Gastroesophageal sphincter (tissue), 4 donors: ENCODE results near the gene FBRSL1. TPM values are rescaled to one million over a fixed set of nuclear protein-coding genes. Genes with fewer than 3 reads are reported as not detected.

Source experiments
- ATAC-seq: fragments of 150-250 bp; one replicate; pipeline ENCODE4 v1.9.1; 2016; ENCODE audit warnings: mild to moderate bottlenecking, moderate library complexity
- H3K27ac ChIP-seq, 4 donors: fragments of 200-600 bp; sonication (generic) in 3 of 4; 1 replicate in 3 of 4; 2 replicates in 1 of 4; pipeline ENCODE4 v1.5.1; 2016 to 2019
- H3K27me3 ChIP-seq: fragments of 200-600 bp; sonication (generic); one replicate; pipeline ENCODE4 v1.5.1; 2019
- H3K36me3 ChIP-seq, 2 donors: fragments of 200-600 bp; sonication (generic); one replicate each; pipeline ENCODE4 v1.5.1; 2019; ENCODE audit warnings: control low read depth in 1 of 2
- H3K4me1 ChIP-seq, 3 donors: fragments of 200-600 bp; sonication (generic); 1 replicate in 2 of 3; 2 replicates in 1 of 3; pipeline ENCODE4 v1.5.1; 2016 to 2019; ENCODE audit warnings: control low read depth in 2 of 3
- H3K4me3 ChIP-seq, 2 donors: fragments of 200-600 bp; sonication (generic); one replicate each; pipeline ENCODE4 v1.5.1; 2019; ENCODE audit warnings: mild to moderate bottlenecking in 1 of 2, moderate library complexity in 1 of 2
- H3K9me3 ChIP-seq, 3 donors: fragments of 200-600 bp; sonication (generic); one replicate each; pipeline ENCODE4 v1.5.1; 2017 to 2019; ENCODE audit warnings: control low read depth in 2 of 3
- CTCF ChIP-seq, 4 experiments: fragments of 200-600 bp in 2 of 4; fragments of 450-650 bp in 2 of 4; sonication (generic) in 1 of 4; IDR thresholded peaks; one replicate each; pipeline ENCODE4 v1.5.1; 2017 to 2019; ENCODE audit warnings: antibody characterized with exemption in 4 of 4, mild to moderate bottlenecking in 2 of 4, moderate library complexity in 2 of 4
- EP300 ChIP-seq: sonication (generic); formaldehyde crosslinking; IDR thresholded peaks from one replicate; pipeline ENCODE4 v1.6.1; 2017; ENCODE audit warnings: antibody characterized with exemption, mild to moderate bottlenecking
- POLR2A ChIP-seq, 2 donors: fragments of 450-650 bp; IDR thresholded peaks; one replicate each; pipeline ENCODE4 v1.6.1; 2017; ENCODE audit warnings: antibody characterized with exemption in 2 of 2, mild to moderate bottlenecking in 2 of 2, moderate library complexity in 1 of 2
- POLR2AphosphoS5 ChIP-seq: sonication (generic); formaldehyde crosslinking; IDR thresholded peaks from one replicate; pipeline ENCODE4 v1.6.1; 2017; ENCODE audit warnings: antibody characterized with exemption
- WGBS, 2 donors: methylation state at CpG; one replicate each; pipeline ENCODE4 v1.1.5; 2018; ENCODE audit warnings: low coverage in 1 of 2; 5-methylcytosine and 5-hydroxymethylcytosine counted together
- total RNA-seq, 4 donors: library from RNA; depleted of rRNA; stranded (reverse); fragments of >200 nt; gene quantifications; one replicate each; pipeline ENCODE4 v1.1.0, GENCODE V29; 2016

Gene FBRSL1
- total RNA-seq, 4 donors from 2014 or later, result 8.5 to 24.7 (median 15.5) TPM

GRCh38 chr12:132466241-132467201 is 23.4 kb upstream of the FBRSL1 start:
- H3K27me3 ChIP-seq, result peaks cover 55% of the 10 kb centered on the region

GRCh38 chr12:132467511-132467910 is 22.4 kb upstream of the FBRSL1 start:
- Histone ChIP-seq H3K9me3 (no peaks in the 10 kb centered on the region), H3K4me3 (no peak overlapping the region), H3K4me1 (no peaks in the 10 kb centered on the region), H3K36me3 (no peaks in the 10 kb centered on the region), H3K27me3 (peaks cover 53% of the 10 kb centered on the region), H3K27ac (no peak overlapping the region)
- TF ChIP-seq EP300, result no peak
- 75 to 100% methylated on average over 1 to 12 of the region's 13 CpGs for WGBS, 2 donors
- no peak for ATAC-seq

More at GRCh38 chr12:132466241-132467201, 23.4 kb upstream of the FBRSL1 start:
- 57 to 100% methylated on average over 1 to 6 of the region's 18 CpGs for WGBS, 2 donors
- Histone ChIP-seq H3K9me3 (no peaks in the 10 kb centered on the region), H3K4me1 (no peaks in the 10 kb centered on the region), H3K36me3 (no peaks in the 10 kb centered on the region), H3K27ac (no peak overlapping the region), H3K4me3 (no peak overlapping the region)
- TF ChIP-seq CTCF (IDR thresholded peaks at IDR 0.05), result no peak
- TF ChIP-seq POLR2A (IDR thresholded peaks at IDR 0.05), result no peak
- TF ChIP-seq POLR2AphosphoS5, result no peak
- no peak for TF ChIP-seq EP300
- ATAC-seq, result no peak

GRCh38 chr12:132469423-132469822 is 20.5 kb upstream of the FBRSL1 start:
- Histone ChIP-seq H3K36me3 (no peaks in the 10 kb centered on the region), H3K9me3 (no peaks in the 10 kb centered on the region), H3K4me3 (no peak overlapping the region), H3K27ac (no peak overlapping the region), H3K27me3 (peaks cover 53% of the 10 kb centered on the region), H3K4me1 (no peaks in the 10 kb centered on the region)
- ATAC-seq, result no peak
- WGBS, 2 donors, result 26 to 34% methylated on average over 6 to 9 of the region's 9 CpGs
- no peak for TF ChIP-seq POLR2AphosphoS5
- TF ChIP-seq EP300, result no peak
- no peak for TF ChIP-seq POLR2A (IDR thresholded peaks at IDR 0.05)
- TF ChIP-seq CTCF (IDR thresholded peaks at IDR 0.05), result no peak

GRCh38 chr12:132470397-132470796 is 19.6 kb upstream of the FBRSL1 start:
- Histone ChIP-seq H3K27ac (no peak overlapping the region), H3K27me3 (peaks cover 43% of the 10 kb centered on the region)
- 0% methylated on average over 1 of the region's 3 CpGs; no CpG with 5 or more reads in 1 of the 2 donors for WGBS, 2 donors

More at GRCh38 chr12:132470397-132470796, 19.6 kb upstream of the FBRSL1 start:
- H3K4me1 ChIP-seq, result no peaks in the 10 kb centered on the region
- no peak for ATAC-seq
- no peaks in the 10 kb centered on the region for H3K9me3 ChIP-seq
- no peaks in the 10 kb centered on the region for H3K36me3 ChIP-seq
- H3K4me3 ChIP-seq, result no peak overlapping the region
- TF ChIP-seq EP300 (no peak), CTCF (IDR thresholded peaks at IDR 0.05) (no peak), POLR2AphosphoS5 (no peak), POLR2A (IDR thresholded peaks at IDR 0.05) (no peak)
